ENCODE data around the gene DNMT3L. TPM values are rescaled to one million over a fixed set of nuclear protein-coding genes. Genes with fewer than 3 reads are reported as not detected.

DNMT3L gene
- total and polyA plus RNA-seq, 8 donors: not detected

- H3K4me3 ChIP-seq: no peak overlapping the region
- H3K4me1 ChIP-seq: peaks cover 0 to 6% of the 10 kb centered on the region in 2 donors
- ATAC-seq: no peak
- peaks cover 7 to 30% of the 10 kb centered on the region in 2 donors for H3K27me3 ChIP-seq
- H3K27ac ChIP-seq: no peak overlapping the region
- intact Hi-C loops (cut with DNase I): no loop called here
- H3K9me3 ChIP-seq: no peaks in the 10 kb centered on the region
- TF ChIP-seq CTCF (IDR thresholded peaks at IDR 0.05): no peak
- DNase-seq: peak in 1 of 4 donors; percentile 54
- H3K36me3 ChIP-seq: no peaks in the 10 kb centered on the region
These were observed 20.7 kb upstream of the DNMT3L start for GRCh38 chr21:44282370-44282769.

DNA sequence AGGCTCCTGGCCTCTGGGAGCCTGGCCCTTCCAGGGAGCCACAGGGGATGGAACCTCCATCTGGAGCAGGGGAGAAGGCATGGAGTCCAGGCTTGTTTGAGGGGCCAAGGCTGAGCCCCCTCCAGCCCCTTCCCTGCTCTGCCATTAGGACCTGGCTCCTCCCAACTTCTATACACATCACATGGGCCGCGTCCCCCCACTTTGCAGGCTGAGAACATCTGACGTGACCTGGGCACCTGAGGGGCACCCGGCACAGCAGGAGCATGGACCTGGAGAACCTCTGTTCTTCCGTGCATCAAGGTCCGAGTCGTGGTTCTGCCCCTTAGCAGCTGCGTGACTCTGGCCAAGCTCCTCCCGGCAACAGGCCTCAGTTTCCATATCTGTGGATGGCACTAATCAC lies 20.1 kb upstream of the DNMT3L start:
- intact Hi-C loops (cut with DNase I): no loop called here
- ATAC-seq (no peak), DNase-seq (peak in 1 of 4 donors; percentile 53)
- no peak overlapping the region for H3K27ac ChIP-seq
- peaks cover 7 to 25% of the 10 kb centered on the region in 2 donors for H3K27me3 ChIP-seq
- H3K4me3 ChIP-seq: no peak overlapping the region
- no peak for TF ChIP-seq CTCF (IDR thresholded peaks at IDR 0.05)
- peaks cover 0 to 6% of the 10 kb centered on the region in 2 donors for H3K4me1 ChIP-seq
- H3K36me3 ChIP-seq: no peaks in the 10 kb centered on the region
- no peaks in the 10 kb centered on the region for H3K9me3 ChIP-seq

GRCh38 chr21:44279354-44280260 lies 17.9 kb upstream of the DNMT3L start:
- intact Hi-C loops (cut with DNase I): no loop called here
- DNase-seq (peak in 1 of 4 donors; percentile 38), ATAC-seq (no peak)
- Histone ChIP-seq H3K27ac (no peak overlapping the region), H3K4me3 (no peak overlapping the region), H3K4me1 (no peaks in the 10 kb centered on the region), H3K27me3 (peaks cover 0 to 3% of the 10 kb centered on the region in 2 donors), H3K36me3 (no peaks in the 10 kb centered on the region), H3K9me3 (no peaks in the 10 kb centered on the region)
- no peak for TF ChIP-seq CTCF (IDR thresholded peaks at IDR 0.05)

GRCh38 chr21:44275041-44275440 lies 13.3 kb upstream of the DNMT3L start:
- H3K4me3 ChIP-seq: no peak overlapping the region

More at GRCh38 chr21:44275041-44275440, 13.3 kb upstream of the DNMT3L start:
- Histone ChIP-seq H3K9me3 (no peaks in the 10 kb centered on the region), H3K4me1 (no peaks in the 10 kb centered on the region), H3K36me3 (no peaks in the 10 kb centered on the region), H3K27ac (no peak overlapping the region), H3K27me3 (no peaks in the 10 kb centered on the region)
- TF ChIP-seq CTCF (IDR thresholded peaks at IDR 0.05): no peak
- ATAC-seq (no peak), DNase-seq (peak in 1 of 4 donors; percentile 29)
- intact Hi-C loops (cut with DNase I): no loop called here
